CD4-positive, alpha-beta T cell treated with Interferon gamma for 1 hour (primary cell): ENCODE results near the gene SLC5A6.

ENCODE experiments used
- DNase-seq: peaks from one replicate; pipeline ENCODE4 v3.0.0-alpha.2; 2020

SLC5A6 gene

DNA sequence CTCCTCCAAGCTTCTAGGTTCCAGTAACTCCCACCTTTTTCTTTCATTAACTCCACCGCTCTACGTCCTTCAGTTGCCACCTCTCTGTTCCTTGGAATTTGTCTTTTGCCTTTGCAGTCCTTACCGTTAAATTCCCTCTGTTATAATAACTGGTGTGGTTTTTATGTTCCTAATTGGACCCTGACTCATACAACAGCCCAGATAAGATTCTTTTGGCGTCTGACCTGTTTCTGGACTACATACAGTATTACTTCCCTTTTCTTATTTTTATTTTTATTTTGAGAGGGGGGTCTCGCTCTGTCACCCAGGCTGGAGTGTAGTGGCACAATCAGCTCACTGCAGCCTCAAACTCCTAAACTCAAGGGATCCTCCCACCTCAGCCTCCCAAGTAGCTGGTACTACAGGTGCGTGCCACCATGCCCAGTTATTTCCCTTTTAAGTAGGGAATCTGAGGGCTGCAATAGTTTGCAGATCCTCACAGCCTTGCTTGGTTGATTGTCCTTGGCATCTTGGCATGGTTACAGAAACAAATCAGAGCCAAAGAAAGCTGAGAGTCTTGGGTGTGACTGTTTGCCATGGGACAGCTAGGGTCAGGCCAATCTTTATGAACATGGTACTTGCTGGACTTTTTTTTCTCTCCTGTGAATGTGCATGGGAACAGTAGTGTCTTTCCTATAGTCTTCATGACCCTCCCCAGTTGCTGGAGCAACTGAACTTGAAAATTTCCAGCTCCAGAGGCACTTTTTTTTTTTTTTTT is 41.3 kb downstream of the SLC5A6 start:
- DNase-seq: no peak

GRCh38 chr2:27164960-27165763 is 46.9 kb downstream of the SLC5A6 start:
- no peak for DNase-seq

DNA sequence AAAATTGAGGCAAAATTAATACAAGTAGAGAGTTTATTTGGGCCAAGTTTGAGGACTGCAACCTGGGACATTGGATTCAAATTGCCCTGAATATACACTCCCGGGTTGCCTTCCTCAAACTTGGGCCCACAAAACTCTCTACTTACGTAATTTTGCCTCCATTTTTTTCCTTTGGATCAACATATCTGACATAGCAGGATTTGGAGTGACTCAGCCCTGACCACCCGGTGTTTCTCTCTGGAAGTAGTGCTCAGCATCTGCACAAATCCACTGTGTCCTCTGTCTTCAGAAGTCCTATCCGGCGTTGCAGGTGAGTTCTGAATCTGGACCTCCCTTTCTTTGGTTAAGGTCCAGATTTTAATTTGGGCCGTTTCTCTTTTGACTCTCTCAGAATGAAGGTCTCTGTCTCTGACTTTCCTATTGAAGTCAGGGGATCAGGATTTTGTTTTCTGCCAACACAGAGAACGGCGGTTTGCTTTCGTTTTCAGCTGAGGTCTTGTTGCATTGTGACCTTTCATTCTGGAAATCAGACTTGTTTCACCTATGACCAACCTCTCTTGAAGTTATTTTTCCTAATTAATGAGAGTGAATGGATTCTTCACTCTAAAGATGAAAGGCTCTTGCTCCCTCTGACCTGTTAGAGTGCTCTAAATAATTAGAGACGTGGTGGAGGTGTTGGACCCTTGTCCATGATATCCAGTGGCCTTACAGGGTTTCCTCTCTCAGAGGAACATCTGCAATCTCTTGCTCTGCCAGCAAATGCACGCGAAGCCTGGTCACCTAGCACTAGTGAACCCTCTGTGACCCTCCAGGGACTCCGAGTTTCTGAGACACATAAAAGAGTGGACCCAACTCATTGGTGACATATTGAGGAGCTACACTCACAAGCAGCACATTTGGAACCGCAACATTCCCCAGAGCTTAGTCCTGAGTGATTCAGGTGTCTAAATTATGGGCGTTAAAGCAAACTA is 49.6 kb downstream of the SLC5A6 start:
- DNase-seq: no peak

GRCh38 chr2:27160191-27160590 is 51.9 kb downstream of the SLC5A6 start:
- DNase-seq: no peak

DNA sequence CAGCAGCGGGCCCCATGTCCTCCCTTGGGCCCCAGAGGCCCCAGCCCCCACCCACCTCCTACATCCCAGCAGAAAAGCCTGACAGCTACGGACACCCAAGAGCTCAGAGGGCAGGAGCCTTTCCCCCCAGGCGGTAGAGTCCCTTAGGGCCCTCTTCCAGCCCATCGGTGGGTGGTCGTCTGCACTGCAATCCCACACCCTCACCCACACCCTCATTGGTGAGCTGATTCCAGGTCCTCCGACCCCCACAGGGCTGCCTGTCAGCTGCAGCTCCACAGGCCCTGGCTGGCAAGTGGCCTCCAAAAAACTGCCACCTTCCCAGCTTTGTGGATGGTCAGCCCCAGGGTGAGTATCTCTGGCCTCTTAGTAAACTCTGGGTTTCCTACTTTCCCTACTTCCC is 52.8 kb downstream of the SLC5A6 start:
- DNase-seq: no peak

DNA sequence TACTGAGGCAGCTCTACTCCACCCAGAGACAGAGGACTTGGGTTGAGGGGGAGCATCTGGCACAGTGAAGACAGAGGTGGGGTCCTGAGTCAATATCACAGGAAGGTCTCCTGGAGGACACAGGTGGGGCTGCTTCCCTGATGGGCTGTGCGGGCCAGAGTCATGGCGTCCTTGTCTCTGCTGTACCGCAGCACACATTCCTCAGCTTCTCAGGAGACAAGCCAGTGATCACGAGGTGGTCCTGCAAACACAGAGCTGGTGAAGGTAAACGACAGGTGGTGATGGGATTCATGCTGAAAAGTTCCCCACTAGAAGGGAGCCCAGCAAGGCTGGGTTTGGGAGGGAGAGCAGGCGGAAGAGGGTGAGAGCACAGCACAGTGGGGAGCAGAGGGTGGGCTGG is 53.6 kb downstream of the SLC5A6 start:
- no peak for DNase-seq

DNA sequence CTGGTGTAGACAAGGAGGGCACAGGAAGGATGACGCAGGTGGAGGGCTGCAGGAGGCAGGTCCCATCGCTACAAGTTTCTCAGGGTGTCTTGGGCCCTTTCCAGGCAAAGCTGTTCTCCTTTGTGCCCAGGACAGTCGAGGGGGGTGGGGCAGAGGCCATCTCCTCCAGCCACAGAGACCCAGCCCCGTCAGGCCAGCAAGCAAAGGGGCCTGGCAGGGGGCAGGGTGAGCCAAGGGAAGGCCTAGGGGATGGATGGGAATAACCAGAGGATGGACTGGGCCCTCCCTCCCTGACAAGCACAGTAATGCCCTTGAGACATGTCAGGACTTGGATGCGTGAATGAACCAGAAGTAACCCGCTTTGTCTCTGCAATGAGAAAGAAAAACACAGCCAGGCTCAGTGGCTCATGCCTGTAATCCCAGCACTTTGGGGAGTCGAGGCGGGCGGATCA is 57.0 kb downstream of the SLC5A6 start:
- no peak for DNase-seq

DNA sequence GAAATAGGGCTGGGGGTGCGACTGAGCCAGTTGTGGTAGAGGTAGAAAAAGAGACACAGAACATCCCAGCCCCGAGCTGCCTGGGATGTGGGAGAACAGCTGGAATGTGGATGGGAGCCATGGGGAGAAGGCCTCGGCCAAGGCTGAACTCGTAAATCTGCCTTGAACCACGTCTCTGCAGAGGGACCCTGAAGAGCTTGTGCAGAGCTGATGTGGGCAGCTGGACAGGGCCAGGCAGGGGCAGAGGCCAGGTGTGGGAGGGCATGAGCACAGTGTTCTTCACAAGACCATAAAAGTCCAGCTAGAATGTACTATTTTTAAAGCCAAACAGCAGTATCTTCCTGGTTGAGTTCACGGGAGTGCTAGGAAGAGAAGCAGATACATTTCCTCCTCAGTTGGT is 57.6 kb downstream of the SLC5A6 start:
- DNase-seq: no peak

DNA sequence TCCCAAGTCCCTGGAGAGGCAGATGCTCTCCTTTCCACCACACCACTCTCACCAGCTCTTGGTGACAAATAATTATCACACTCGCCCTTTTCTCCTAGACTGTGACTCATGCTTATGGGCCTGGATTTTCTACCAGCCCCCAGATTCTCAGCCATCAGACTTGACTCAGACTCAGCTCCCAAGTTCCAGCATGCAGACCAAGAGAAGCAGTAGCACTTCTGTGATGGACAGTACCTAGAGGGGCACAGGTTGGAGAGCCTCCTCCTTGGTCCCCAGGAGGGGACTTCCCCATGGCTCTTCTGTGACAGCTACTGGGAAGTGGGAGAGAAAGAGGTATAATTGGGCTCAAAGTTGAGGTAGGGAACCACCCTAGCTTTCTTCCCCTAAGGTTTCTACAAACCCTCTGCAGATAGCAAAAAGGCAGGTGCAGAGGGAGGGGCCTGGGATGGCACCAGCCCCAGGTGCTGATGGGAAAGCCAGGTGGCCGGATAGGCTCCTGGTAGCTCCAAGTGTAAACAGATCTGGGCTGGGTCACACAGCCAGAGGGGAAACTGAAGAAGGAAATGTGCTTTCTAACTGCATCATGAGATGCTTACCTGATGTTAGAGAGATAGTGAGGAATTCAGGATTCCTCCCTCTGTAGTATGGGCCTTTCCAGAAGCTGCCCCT is 59.1 kb downstream of the SLC5A6 start:
- no peak for DNase-seq

GRCh38 chr2:27152102-27152795 is 59.8 kb downstream of the SLC5A6 start:
- DNase-seq: no peak

- no peak for DNase-seq
Measured at GRCh38 chr2:27150639-27151230, 61.3 kb downstream of the SLC5A6 start.
